HG03108 (cell line): ENCODE measurements around the gene MRNIP.
"Not testable (repeated sequence)": the region's sequence is repeated elsewhere in the genome, so short reads cannot be mapped to it uniquely, and the experiment has no call there.

Source experiments
- ATAC-seq: cut with Tn5 transposase; IDR thresholded peaks from one replicate; pipeline ENCODE4 v1.9.1; 2021; ENCODE audit warnings: moderate library complexity; ENCODE audit not compliant: unreplicated experiment

The MRNIP gene

GRCh38 chr5:179840766-179841165, 17.9 kb downstream of the MRNIP start:
- ATAC-seq: no peak

DNA sequence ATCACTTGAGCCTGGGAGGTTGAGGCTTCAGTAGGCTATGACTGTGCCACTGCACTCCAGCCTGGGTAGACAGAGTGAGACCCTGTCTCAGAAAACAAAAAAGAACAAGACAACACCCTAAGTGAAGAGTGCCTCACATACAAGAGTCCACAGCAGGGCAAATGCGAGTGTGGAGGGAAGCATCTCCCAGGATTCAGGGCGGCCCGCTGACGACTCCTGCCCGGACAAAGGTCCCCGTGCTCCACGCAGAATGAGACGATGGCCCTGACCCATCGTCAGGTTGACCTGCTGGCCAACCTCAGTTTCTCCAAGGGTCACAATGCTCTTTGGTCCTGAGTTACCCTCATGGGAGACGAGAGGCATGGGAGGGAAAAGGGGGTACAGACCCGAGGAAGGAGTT, 18.3 kb downstream of the MRNIP start:
- ATAC-seq: no peak

DNA sequence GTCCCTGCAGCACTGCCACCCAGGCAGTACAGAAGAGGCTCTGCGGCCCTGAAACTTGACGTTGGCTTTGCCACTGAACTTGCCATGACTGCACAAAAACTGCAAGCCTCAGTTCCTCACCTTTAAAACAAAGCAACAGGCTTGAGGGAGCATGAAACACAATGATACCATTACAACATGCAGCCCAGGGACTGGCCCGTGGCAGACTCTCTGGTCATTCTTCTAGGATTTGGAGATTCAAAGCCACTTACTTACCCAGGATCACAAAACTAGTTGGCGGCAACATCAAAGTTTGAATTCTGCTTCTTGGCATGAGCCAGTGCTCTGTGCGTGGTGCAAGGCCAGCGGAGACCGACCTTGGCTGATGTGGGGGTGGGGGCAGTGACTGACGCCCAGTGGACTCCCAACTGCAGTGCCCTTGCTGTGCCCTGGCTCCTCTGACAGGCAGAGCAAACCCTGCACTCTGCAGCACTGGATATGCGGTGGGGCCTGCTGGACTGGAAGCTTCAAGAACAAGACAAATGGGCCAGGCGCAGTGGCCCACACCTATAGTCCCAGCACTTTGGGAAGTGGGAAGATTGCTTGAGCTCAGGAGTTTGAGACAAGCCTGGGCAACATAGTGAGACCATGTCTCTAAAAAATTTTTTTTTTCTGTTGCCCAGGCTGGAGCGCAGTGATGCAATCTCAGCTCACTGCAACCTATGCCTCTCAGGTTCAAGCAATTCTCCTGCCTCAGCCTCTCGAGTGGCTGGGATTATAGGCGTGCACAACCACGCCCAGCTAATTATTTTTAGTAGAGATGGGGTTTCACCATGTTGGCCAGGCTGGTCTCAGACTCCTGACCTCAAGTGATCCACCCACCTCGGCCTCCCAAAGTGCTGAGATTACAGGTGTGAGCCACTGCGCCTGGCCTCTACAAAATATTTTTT, 19.0 kb downstream of the MRNIP start:
- no peak for ATAC-seq

DNA sequence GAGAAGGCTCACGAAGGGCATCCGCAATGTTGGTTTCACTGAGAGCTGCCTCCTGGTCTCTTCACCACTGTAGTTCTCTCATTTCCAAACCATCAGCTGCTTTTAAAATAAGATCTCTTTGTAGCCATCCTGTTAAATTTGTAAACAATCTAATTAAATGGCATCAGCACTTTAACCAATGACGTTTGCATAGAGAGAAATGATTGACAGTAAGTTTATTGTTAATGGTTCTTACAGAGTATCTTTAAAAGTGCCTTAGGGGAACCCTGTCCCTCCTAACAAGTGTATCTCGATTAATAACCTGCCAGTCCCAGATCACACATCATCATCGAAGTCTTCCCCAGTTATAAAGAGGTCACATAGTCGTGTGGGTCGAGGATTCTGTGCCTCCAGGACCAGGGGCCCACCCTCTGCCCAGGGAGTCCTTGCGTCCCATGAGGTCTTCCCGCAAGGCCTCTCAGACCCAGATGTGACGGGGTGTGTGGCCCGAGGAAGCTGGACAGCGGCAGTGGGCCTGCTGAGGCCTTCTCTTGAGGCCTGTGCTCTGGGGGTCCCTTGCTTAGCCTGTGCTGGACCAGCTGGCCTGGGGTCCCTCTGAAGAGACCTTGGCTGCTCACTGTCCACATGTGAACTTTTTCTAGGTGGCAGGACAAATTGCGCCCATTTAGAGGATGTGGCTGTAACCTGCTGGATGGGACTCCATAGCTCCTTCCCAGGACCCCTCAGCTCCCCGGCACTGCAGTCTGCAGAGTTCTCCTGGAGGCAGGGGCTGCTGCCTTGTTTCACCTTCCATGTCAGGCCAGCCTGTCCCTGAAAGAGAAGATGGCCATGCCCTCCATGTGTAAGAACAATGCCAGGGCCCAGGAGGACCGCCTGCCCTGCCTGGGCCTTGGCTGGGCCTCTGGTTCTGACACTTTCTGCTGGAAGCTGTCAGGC, 21.3 kb downstream of the MRNIP start:
- ATAC-seq: no peak

DNA sequence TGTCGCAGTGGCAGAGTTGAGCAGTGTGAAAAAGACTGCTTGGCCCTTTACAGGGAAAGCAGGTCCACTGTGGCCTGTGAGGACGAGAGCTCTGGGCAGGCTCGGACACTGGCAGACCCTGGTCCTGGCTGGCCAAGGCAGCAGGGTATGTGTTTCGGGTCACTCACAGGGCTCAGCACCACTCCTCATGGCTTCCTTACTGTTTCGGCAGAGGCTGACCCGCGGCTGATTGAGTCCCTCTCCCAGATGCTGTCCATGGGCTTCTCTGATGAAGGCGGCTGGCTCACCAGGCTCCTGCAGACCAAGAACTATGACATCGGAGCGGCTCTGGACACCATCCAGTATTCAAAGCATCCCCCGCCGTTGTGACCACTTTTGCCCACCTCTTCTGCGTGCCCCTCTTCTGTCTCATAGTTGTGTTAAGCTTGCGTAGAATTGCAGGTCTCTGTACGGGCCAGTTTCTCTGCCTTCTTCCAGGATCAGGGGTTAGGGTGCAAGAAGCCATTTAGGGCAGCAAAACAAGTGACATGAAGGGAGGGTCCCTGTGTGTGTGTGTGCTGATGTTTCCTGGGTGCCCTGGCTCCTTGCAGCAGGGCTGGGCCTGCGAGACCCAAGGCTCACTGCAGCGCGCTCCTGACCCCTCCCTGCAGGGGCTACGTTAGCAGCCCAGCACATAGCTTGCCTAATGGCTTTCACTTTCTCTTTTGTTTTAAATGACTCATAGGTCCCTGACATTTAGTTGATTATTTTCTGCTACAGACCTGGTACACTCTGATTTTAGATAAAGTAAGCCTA, 22.2 kb downstream of the MRNIP start:
- peak; percentile 66 for ATAC-seq

DNA sequence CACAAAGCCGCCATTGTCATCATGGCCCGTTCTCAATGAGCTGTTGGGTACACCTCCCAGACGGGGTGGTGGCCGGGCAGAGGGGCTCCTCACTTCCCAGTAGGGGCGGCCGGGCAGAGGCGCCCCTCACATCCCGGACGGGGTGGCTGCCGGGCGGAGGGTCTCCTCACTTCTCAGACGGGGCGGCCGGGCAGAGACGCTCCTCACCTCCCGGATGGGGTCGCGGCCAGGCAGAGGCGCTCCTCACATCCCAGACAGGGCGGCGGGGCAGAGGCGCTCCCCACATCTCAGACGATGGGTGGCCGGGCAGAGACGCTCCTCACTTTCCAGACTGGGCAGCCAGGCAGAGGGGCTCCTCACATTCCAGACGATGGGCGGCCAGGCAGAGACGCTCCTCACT, 23.7 kb downstream of the MRNIP start:
- ATAC-seq: not testable (repeated sequence)

DNA sequence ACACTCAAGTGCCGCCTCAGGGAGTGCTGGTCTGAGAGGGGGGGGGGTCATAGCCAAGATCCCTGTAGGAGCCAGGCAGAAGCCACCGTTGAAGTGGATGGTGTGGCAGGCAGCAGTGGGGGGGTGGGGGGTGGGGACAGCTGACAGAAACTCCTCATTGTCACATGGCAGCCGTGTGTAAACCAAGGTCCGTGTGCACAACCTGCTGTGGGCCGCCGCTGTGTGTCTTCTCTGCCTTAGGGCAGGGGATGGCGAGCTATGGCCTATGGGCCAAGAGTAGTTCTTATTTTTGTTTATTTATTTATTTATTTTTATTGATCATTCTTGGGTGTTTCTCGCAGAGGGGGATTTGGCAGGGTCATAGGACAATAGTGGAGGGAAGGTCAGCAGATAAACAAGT, 24.5 kb downstream of the MRNIP start:
- ATAC-seq: no peak

DNA sequence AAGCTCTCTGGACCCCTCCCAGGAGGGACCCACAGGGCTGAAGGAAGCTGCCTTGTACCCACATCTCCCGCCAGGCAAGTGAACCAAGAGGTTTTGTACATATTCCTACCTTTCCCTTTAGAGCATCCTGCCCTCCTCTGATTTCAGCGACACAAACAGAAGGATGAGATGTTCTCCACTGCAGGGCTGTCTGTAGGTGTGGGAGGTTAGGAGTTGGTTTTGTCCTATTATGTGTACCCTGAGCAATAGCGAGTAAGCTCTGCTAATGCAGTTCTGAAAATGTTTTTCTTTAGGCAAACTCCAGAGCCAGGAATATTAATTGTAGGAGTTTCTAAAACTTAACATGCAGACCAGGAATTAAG, 24.9 kb downstream of the MRNIP start:
- no peak for ATAC-seq

DNA sequence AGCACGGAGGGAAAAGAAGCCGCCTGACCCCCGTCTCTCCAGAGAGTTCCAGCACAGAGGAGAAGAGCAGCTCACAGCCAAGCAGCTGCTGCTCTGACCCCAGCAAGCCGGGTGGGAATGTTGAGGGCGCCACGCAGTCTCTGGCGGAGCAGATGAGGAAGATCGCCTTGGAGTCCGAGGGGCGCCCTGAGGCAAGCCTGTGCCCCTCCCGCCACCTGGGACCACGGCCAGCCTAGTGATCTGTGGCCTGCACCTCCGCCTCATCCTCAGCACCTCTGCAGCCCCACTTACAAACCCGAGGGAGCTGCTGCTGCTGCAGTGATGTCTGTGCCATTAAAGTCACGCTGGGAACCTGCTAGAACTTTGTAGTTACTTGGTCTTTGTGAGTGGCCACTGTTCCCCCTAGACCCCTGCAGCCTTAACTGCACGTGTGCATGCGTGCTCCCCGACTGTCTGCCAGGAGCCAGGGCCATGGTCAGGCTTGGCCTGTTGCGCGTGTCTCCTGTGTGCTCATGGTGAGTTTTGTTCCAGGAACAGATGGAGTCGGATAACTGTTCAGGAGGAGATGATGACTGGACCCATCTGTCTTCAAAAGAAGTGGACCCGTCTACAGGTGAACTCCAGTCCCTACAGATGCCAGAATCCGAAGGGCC, 25.4 kb downstream of the MRNIP start:
- no peak for ATAC-seq

DNA sequence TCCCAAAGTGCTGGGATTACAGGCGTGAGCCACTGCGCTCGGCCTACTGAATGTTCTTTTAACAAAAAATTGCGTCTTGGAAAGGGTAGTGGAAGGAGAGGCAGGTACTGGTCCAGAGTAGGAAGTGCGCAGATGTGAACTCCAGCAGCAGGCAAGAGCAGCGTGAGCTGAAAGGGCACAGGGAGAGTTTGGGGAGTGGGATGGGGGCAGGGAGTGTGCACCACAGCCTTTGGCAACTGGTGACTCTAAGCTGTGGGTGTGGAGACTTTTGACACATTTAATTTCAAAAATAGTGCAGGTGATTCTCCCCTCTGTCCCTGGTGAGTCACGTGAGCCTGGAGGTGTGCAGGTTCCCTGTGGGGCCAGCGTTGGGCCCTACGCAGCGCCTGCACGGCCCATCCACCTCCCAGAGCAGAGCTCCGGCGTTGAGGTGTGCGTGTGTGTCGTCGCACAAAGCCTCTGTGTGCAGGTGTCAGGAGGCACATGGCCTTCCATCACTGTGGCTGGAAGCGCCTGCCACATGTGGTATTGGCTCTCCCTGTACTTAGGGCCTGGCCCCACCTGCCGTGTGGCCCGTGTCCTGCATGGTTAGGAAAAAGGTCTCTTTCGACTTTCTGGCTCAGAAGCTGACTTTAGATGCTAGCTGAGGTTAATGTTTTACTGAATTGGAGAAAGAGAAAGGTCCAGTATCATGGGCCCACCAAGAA, 26.4 kb downstream of the MRNIP start:
- no peak for ATAC-seq

DNA sequence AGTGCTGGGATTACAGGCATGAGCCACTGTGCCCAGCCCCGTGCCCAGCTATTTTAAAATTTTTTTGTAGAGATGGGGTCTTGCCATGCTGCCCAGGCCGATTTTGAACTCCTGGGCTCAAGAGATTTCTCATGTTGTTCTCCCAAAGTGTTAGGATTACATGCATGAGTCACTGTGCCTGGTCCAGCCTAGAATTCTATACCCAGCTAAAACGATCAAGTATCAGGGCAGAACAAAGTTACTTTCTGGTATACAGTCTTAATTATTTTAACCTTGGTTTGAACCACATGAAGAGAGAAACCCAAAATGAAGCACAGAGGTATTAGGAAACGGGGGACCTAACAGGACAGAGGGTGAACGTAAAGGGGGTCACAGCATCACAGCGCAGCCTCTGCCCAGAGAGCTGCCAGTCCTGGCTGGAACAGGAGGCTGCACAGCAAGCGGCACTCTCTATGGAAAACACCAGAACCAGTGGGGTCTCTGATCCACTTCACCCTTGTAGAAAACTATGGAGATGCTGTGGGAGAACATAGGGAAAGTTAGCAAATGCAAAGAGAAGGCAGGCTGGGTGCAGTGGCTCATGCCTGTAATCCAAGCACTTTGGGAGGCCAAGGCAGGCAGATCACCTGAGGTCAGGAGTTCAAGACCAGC, 27.7 kb downstream of the MRNIP start:
- ATAC-seq: no peak

DNA sequence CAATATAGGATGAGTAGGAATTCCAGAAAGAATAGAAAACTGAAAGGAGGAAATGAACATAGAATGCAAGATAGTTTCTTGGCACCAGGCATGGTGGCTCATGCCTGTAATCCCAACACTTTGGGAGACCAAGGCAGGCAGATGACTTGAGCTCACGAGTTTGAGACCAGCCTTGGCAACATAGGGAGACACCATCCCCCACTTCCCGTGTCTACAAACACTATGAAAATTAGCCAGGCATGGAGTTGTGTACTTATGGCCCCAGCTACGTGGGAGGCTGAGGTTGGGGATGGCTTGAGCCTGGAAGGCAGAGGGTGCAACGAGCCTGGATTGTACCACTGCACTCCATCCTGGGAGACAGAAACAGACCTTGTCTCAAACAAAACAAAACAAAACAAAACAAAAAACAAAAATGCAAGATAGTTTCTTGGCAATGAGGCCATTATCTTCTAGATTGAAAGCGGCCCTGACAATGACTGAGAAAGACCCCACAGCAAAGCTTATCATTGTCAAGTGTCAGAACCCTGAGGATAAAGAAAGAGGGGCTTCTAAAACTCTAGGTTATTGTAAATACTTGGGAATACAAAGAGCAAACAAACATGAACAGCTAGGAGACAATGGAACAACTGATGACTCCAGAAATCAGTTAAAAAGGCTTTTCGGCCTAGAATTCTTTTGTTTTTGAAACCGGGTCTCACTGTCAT, 28.7 kb downstream of the MRNIP start:
- no peak for ATAC-seq

DNA sequence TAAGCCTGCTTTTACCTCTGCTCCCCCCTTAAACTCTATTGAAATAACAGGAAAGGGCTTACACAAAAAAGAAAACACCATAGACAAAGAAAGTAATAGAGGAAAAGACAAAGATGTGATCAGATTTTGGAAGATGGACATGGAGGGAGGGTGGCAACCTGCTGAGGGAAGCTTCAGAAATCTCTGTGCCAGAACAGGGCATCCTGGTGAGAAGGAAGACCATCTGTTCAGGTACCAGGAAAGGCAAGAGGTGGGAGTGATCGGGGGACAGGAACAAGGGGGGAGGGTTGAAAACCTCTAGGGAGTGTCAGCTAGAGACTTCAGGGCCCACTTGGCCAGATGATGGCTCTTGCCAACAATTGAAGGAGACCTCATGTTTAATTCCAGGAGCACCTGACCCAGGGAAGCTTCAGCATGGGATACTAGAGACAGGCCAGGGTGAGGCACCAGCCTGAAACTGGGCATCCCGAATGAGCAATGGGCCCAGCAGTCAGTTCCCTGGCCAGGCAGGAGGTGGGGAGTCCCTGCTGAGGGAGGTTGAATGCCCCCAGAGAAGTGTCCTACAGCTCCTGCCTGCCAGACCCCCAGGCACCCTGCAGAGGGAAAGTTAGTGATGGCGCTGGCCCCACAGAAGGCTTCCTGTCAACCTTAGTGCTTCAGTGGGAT, 29.7 kb downstream of the MRNIP start:
- no peak for ATAC-seq

DNA sequence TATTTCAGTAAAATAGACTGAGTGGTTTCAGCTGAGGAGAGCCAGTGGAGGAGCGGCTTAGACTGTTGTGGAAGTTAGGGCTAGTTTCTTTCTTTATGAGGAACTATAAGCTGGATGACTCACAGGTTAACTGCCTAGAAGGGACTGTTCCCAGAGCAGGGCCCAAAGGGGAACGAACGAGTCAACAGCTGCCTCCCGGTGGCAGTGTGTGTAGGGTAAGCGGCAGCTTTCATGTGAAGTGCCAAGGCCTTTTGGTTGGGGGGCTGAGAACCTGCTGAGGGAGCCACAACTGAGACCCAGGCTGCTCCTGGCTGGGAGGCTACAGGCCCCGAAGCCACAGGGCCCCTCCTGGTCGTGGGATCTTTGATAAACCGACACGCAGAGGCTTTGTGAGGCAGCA, 30.9 kb downstream of the MRNIP start:
- no peak for ATAC-seq

DNA sequence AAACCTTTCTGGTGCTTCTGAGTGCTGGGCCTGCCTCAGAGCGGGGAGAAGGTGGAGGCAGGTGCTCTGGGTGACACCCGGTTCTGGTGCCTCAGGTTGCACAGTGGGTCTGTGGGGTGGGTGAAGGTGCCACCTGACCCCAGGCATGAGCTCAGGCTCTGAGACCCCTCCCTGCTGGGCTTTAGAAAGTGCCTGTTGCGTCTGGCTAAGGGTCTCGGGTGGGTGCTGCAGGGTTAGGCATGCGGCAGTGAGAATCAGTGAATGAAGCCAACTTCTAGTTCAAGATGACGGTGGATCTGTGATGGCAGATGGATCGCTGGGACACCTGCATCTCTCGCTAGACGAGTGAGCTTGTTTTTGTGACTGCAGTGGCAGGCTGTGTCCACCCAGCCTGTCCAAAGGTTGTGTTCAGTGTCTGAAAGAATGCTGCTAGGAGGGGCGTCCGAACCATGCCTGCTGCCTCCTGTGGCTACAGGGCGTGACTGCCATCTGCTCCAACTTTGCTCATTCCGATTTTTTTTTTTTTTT, 32.9 kb downstream of the MRNIP start:
- no peak for ATAC-seq

- no peak for ATAC-seq
Observed at GRCh38 chr5:179824745-179825112, 33.9 kb downstream of the MRNIP start.

DNA sequence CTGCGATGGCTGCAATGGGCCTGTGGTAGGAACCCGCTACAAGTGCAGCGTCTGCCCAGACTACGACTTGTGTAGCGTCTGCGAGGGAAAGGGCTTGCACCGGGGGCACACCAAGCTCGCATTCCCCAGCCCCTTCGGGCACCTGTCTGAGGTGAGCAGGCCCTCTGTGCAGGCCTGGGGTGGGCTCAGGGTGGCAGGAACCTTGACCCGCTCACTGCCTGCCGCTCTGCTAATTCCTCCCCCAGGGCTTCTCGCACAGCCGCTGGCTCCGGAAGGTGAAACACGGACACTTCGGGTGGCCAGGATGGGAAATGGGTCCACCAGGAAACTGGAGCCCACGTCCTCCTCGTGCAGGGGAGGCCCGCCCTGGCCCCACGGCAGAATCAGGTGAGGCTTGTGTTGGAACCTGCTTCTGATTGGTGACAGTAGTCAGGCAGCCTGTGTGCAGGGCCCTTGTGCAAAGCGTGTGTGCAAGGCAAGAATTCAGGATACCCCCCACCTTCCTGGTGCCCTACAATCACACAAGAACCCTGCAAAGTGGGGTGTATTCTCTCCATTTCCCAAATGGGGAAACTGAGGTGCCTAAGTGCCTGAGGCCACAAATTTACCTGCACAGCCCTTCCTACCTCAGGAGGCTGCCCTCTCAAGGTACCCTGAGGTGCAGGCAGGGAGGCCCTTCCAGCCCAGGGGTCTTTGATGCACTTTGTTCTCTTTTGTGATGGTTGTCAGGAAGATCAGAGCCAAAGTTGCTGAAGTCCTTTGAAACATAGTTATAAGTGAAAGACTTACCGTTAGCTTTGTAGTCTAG, 34.5 kb downstream of the MRNIP start:
- no peak for ATAC-seq
